Stromal cell of bone marrow (primary cell): Measurements from ENCODE around the gene WDR18.

Experiments used
- DNase-seq: peaks from one replicate; pipeline ENCODE4 v3.0.0-alpha.2; 2012; ENCODE audit warnings: low read depth

Gene WDR18

GRCh38 chr19:1042689-1043511 lies 58.8 kb downstream of the WDR18 start:
- no peak for DNase-seq
